H1 (cell line): ENCODE measurements around the gene SLC6A20. TPM values are rescaled to one million over a fixed set of nuclear protein-coding genes. Genes with fewer than 3 reads are reported as not detected.

Experiments used
- CTCF ChIA-PET: fragments of 300-600 bp; sonication (Branson Sonifier 250); formaldehyde crosslinking; loops from one replicate; lab custom pipeline; 2021; ENCODE audit not compliant: partially characterized antibody; lab: Charles Lee
- POLR2A ChIA-PET: fragments of 300-600 bp; sonication (Branson Sonifier 250); formaldehyde crosslinking; loops from one replicate; lab custom pipeline; 2021; ENCODE audit warnings: inconsistent platforms; ENCODE audit not compliant: partially characterized antibody; lab: Charles Lee
- DNase-seq, 2 experiments: peaks; one replicate each; pipeline versions ENCODE4 v3.0.0 to v3.0.0-alpha.2; 2010 to 2022; ENCODE audit warnings: low spot score in 2 of 2, low read depth in 1 of 2, mixed read lengths in 1 of 2
- FAIRE-seq: peaks from 2 replicates; lab custom pipeline; 2011; peaks lifted over from hg19 to GRCh38; lab: Jason Lieb, UNC
- H2AFZ ChIP-seq: 2 replicates; pipeline ENCODE4 v1.8.1; 2012; ENCODE audit warnings: low read length, inconsistent platforms
- H2AK5ac ChIP-seq: 2 replicates; pipeline ENCODE4 v1.6.1; 2013; ENCODE audit warnings: low read depth, low read length
- H2BK120ac ChIP-seq: replicated peaks from 2 replicates; pipeline ENCODE3; 2013; ENCODE audit warnings: low read depth, low read length, inconsistent platforms
- H2BK12ac ChIP-seq: 2 replicates; pipeline ENCODE4 v1.6.1; 2013; ENCODE audit warnings: low read depth, low read length
- H2BK15ac ChIP-seq: 2 replicates; pipeline ENCODE4 v1.6.1; 2013; ENCODE audit warnings: low read length
- H2BK20ac ChIP-seq: 2 replicates; pipeline ENCODE4 v1.6.1; 2013; ENCODE audit warnings: low read length
- H2BK5ac ChIP-seq: 2 replicates; pipeline ENCODE4 v1.6.1; 2013; ENCODE audit warnings: low read depth, low read length
- H3K14ac ChIP-seq: 2 replicates; pipeline ENCODE4 v1.6.1; 2013; ENCODE audit warnings: inconsistent platforms; ENCODE audit not compliant: insufficient read length
- H3K18ac ChIP-seq: 2 replicates; pipeline ENCODE4 v1.6.1; 2013; ENCODE audit warnings: low read length; ENCODE audit errors: extremely low read depth
- H3K23ac ChIP-seq: 2 replicates; pipeline ENCODE4 v1.6.1; 2013; ENCODE audit warnings: inconsistent platforms; ENCODE audit not compliant: insufficient read length
- H3K23me2 ChIP-seq: 2 replicates; pipeline ENCODE4 v1.6.1; 2013; ENCODE audit warnings: low read depth, low read length
- H3K27ac ChIP-seq: 2 replicates; pipeline ENCODE4 v1.6.1; 2011; ENCODE audit warnings: low read depth, low read length, inconsistent platforms
- H3K27me3 ChIP-seq, 4 experiments: replicated peaks in 1 of 4; 1 replicate in 1 of 4; 2 replicates in 3 of 4; pipeline versions ENCODE4 v1.6.1 to v1.8.1; 2011 to 2013; ENCODE audit warnings: low read length in 3 of 4, mild to moderate bottlenecking in 3 of 4, inconsistent platforms in 2 of 4, mixed read lengths in 2 of 4, moderate library complexity in 1 of 4; ENCODE audit not compliant: control insufficient read depth in 3 of 4, insufficient read depth in 3 of 4; ENCODE audit errors: extremely low read depth in 1 of 4
- H3K36me3 ChIP-seq, 4 experiments: 2 replicates each; pipeline versions ENCODE4 v1.6.1 to v1.8.1; 2011 to 2013; ENCODE audit warnings: mild to moderate bottlenecking in 4 of 4, low read length in 3 of 4, moderate library complexity in 2 of 4, control low read depth in 1 of 4, inconsistent platforms in 1 of 4; ENCODE audit not compliant: insufficient read depth in 4 of 4, control insufficient read depth in 2 of 4
- H3K4ac ChIP-seq: replicated peaks from 2 replicates; pipeline ENCODE3; 2013; ENCODE audit warnings: low read length, low read depth, mixed read lengths, inconsistent platforms; ENCODE audit not compliant: insufficient read length
- H3K4me1 ChIP-seq, 4 experiments: replicated peaks in 1 of 4; 1 replicate in 1 of 4; 2 replicates in 3 of 4; pipeline versions ENCODE4 v1.6.1 to v1.8.1; 2011 to 2013; ENCODE audit warnings: low read length in 3 of 4, inconsistent platforms in 2 of 4, mixed read lengths in 1 of 4; ENCODE audit not compliant: insufficient read depth in 4 of 4, control insufficient read depth in 3 of 4
- H3K4me2 ChIP-seq, 2 experiments: 2 replicates each; pipeline versions ENCODE4 v1.6.1 to v1.8.1; 2011 to 2013; ENCODE audit warnings: low read depth in 2 of 2, low read length in 2 of 2, control low read depth in 1 of 2, inconsistent platforms in 1 of 2, mild to moderate bottlenecking in 1 of 2; ENCODE audit not compliant: insufficient read depth in 1 of 2
- H3K4me3 ChIP-seq, 4 experiments: fragments of 200-600, 300-600 bp in 1 of 4; sonication (generic), shearing (Covaris generic), sonication (Bioruptor Twin) in 1 of 4; 2 replicates each; pipeline versions ENCODE4 v1.5.1 to v1.8.1; 2011 to 2016; ENCODE audit warnings: low read length in 4 of 4, low read depth in 3 of 4, control low read depth in 2 of 4, inconsistent platforms in 2 of 4, mild to moderate bottlenecking in 2 of 4, mixed read lengths in 1 of 4, moderate library complexity in 1 of 4; ENCODE audit not compliant: insufficient read depth in 2 of 4; ENCODE audit errors: extremely low read depth in 1 of 4
- H3K56ac ChIP-seq: replicated peaks from 2 replicates; pipeline ENCODE3; 2013; ENCODE audit warnings: low read depth, mild to moderate bottlenecking, mixed read lengths, low read length, inconsistent platforms; ENCODE audit not compliant: insufficient read length
- H3K79me1 ChIP-seq: 2 replicates; pipeline ENCODE4 v1.6.1; 2013; ENCODE audit warnings: low read depth, low read length, control low read depth
- H3K79me2 ChIP-seq, 2 experiments: 2 replicates each; pipeline versions ENCODE4 v1.6.1 to v1.8.1; 2012 to 2013; ENCODE audit warnings: low read length in 2 of 2, mild to moderate bottlenecking in 2 of 2, inconsistent platforms in 1 of 2; ENCODE audit not compliant: insufficient read depth in 2 of 2, control insufficient read depth in 1 of 2
- H3K9ac ChIP-seq, 4 experiments: replicated peaks in 1 of 4; 1 replicate in 1 of 4; 2 replicates in 3 of 4; pipeline versions ENCODE4 v1.6.1 to v1.8.1; 2011 to 2013; ENCODE audit warnings: low read depth in 3 of 4, low read length in 3 of 4, control low read depth in 2 of 4, mild to moderate bottlenecking in 2 of 4, moderate library complexity in 2 of 4, inconsistent platforms in 1 of 4; ENCODE audit errors: extremely low read depth in 1 of 4
- H3K9me3 ChIP-seq, 2 experiments: 2 replicates each; pipeline versions ENCODE4 v1.6.1 to v1.8.1; 2012 to 2013; ENCODE audit warnings: mild to moderate bottlenecking in 2 of 2, moderate library complexity in 2 of 2, control low read depth in 1 of 2, inconsistent platforms in 1 of 2, low read depth in 1 of 2, low read length in 1 of 2, mixed read lengths in 1 of 2; ENCODE audit not compliant: insufficient read depth in 2 of 2
- H4K20me1 ChIP-seq, 2 experiments: replicated peaks in 1 of 2; 2 replicates each; pipeline versions ENCODE3 to v1.8.1; 2011 to 2013; ENCODE audit warnings: inconsistent platforms in 2 of 2, low read length in 2 of 2, mild to moderate bottlenecking in 1 of 2; ENCODE audit not compliant: insufficient read depth in 2 of 2, control insufficient read depth in 1 of 2
- H4K5ac ChIP-seq: 2 replicates; pipeline ENCODE4 v1.6.1; 2013; ENCODE audit warnings: low read length, low read depth, mixed read lengths, inconsistent platforms; ENCODE audit not compliant: insufficient read length
- H4K8ac ChIP-seq: 2 replicates; pipeline ENCODE4 v1.8.0; 2013; ENCODE audit warnings: mild to moderate bottlenecking, moderate library complexity, low read length, inconsistent platforms; ENCODE audit not compliant: insufficient read depth; ENCODE audit errors: extremely low read depth
- H4K91ac ChIP-seq: replicated peaks from 2 replicates; pipeline ENCODE3; 2013; ENCODE audit warnings: low read length, mixed read lengths, inconsistent platforms; ENCODE audit not compliant: insufficient read length
- CBX8 ChIP-seq: fragments of 300-800, 300-1000 bp; sonication (generic); IDR thresholded peaks from 2 replicates; pipeline ENCODE4 v1.7.1; 2016; ENCODE audit warnings: low read depth, low read length, borderline replicate concordance
- EP300 ChIP-seq, 2 experiments: IDR thresholded peaks; 1 replicate in 1 of 2; 2 replicates in 1 of 2; pipeline ENCODE4 v1.6.1; 2011 to 2012; ENCODE audit warnings: low read depth in 2 of 2, low read length in 2 of 2, mild to moderate bottlenecking in 2 of 2, borderline replicate concordance in 1 of 2, inconsistent platforms in 1 of 2, moderate library complexity in 1 of 2
- FOSL1 ChIP-seq: IDR thresholded peaks from 2 replicates; pipeline ENCODE4 v1.6.1; 2011; ENCODE audit warnings: mild to moderate bottlenecking, low read depth, low read length, moderate library complexity; ENCODE audit not compliant: insufficient read depth
- GABPA ChIP-seq: IDR thresholded peaks from 2 replicates; pipeline ENCODE4 v1.6.1; 2011; ENCODE audit warnings: mild to moderate bottlenecking, low read length, moderate library complexity, borderline replicate concordance; ENCODE audit not compliant: insufficient read depth
- GTF2F1 ChIP-seq: IDR thresholded peaks from 2 replicates; pipeline ENCODE4 v1.6.1; 2012; ENCODE audit warnings: low read depth, low read length, improper control_type of control experiment, borderline replicate concordance
- SAP30 ChIP-seq: fragments of 300-600 bp; sonication (generic); IDR thresholded peaks from 2 replicates; pipeline ENCODE4 v1.7.1; 2012; ENCODE audit warnings: low read length, moderate library complexity, mild to moderate bottlenecking, inconsistent platforms; ENCODE audit not compliant: insufficient read depth, insufficient replicate concordance
- TBP ChIP-seq: IDR thresholded peaks from 2 replicates; pipeline ENCODE4 v1.6.1; 2011; ENCODE audit warnings: low read depth, low read length, improper control_type of control experiment
- TCF12 ChIP-seq: IDR thresholded peaks from 2 replicates; pipeline ENCODE4 v1.6.1; 2011; ENCODE audit warnings: low read depth, mild to moderate bottlenecking, low read length
- WGBS, 2 experiments: shearing (Covaris generic) in 1 of 2; methylation state at CpG; one replicate each; pipeline versions ENCODE4 v1.1.6 to v1.1.7; 2013 to 2015; ENCODE audit warnings: low lambda C conversion rate in 2 of 2, mixed read lengths in 2 of 2, inconsistent platforms in 1 of 2, low coverage in 1 of 2, missing lambda C conversion rate in 1 of 2; ENCODE audit not compliant: insufficient replicate concordance in 2 of 2, insufficient coverage in 1 of 2, insufficient read length in 1 of 2; ENCODE audit errors: extremely low coverage in 1 of 2, missing lambda C conversion rate in 1 of 2; 5-methylcytosine and 5-hydroxymethylcytosine counted together
- polyA plus RNA-seq, 7 experiments: library from polyadenylated mRNA; depleted of rRNA in 3 of 7; stranded (reverse) in 5 of 7; unstranded in 2 of 7; fragments of >200 nt in 5 of 7; fragments of 200-250 nt in 2 of 7; gene quantifications; 1 replicate in 5 of 7; 2 replicates in 1 of 7; 4 replicates in 1 of 7; pipeline versions ENCODE4 v1.2.1 to v1.2.3, GENCODE V29; 2011 to 2013; ENCODE audit warnings: missing spikeins in 2 of 7, mixed read lengths in 2 of 7
- total RNA-seq: library from RNA; stranded (reverse); fragmentation: NEBNext Ultra II Directional; extraction: Animal tissue kit (Norgen Biotek cat#: 25700); gene quantifications from 2 replicates; pipeline ENCODE4 v1.2.1, GENCODE V29; 2021
- TF ChIP-seq, protein P1 (sequence below): IDR thresholded peaks from 2 replicates; pipeline ENCODE4 v1.6.1; 2011; ENCODE audit warnings: low read length, improper control_type of control experiment
- TF ChIP-seq, protein P2 (sequence below): IDR thresholded peaks from 2 replicates; pipeline ENCODE4 v1.6.1; 2011; ENCODE audit warnings: low read depth, mild to moderate bottlenecking, low read length; ENCODE audit not compliant: insufficient read depth

SLC6A20 gene
- total and polyA plus RNA-seq, 2 of the 8 experiments (the other 6 are each of a cell fraction or from before 2014, with no cell fraction given): 0.05 TPM; not detected in 1

DNA sequence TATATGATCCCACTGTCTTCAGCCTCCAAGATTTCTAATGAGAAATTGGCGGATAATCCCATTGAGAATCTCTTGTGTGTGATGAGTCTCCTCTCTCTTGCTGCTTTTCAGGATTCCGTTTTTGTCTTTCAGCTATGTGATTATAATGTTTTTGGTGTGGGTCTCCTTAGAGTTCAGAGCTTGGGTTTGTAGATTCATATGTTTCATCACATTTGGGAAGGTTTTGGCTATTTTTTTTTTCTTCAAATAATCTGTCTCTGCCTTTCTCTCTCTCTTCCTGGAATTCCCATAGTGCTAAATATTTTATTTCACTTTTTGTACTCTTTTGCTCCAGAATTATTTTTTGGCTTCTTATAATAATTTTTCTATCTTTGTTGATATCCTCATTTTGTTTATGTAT is 66.7 kb downstream of the SLC6A20 start:
- Histone ChIP-seq H3K4me2 (no peak overlapping the region), H2AK5ac (no peak overlapping the region)
- TF ChIP-seq CBX8: no peak
- TF ChIP-seq GTF2F1: no peak
- TF ChIP-seq, protein P1, sequence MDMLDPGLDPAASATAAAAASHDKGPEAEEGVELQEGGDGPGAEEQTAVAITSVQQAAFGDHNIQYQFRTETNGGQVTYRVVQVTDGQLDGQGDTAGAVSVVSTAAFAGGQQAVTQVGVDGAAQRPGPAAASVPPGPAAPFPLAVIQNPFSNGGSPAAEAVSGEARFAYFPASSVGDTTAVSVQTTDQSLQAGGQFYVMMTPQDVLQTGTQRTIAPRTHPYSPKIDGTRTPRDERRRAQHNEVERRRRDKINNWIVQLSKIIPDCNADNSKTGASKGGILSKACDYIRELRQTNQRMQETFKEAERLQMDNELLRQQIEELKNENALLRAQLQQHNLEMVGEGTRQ: no peak
- no peak for TF ChIP-seq FOSL1
- TF ChIP-seq, protein P2, sequence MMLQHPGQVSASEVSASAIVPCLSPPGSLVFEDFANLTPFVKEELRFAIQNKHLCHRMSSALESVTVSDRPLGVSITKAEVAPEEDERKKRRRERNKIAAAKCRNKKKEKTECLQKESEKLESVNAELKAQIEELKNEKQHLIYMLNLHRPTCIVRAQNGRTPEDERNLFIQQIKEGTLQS: no peak
- no peak for TF ChIP-seq EP300 (IDR thresholded peaks at IDR 0.05; ENCODE audit: borderline replicate concordance in 1 of 2, low read depth in 2 of 2, low read length in 2 of 2)
- no peak for TF ChIP-seq TCF12
- TF ChIP-seq GABPA: no peak
- TF ChIP-seq SAP30: no peak
- TF ChIP-seq TBP: no peak
- TF ChIP-seq, all 59 proteins: peak for 0
- Histone ChIP-seq H3K4me1 (no peaks in the 10 kb centered on the region), H3K27me3 (no peaks in the 10 kb centered on the region), H3K79me1 (no peaks in the 10 kb centered on the region; the same call in 1 of the 2 replicates), H2BK15ac (no peak overlapping the region), H4K5ac (no peak overlapping the region), H3K18ac (no peak overlapping the region), H3K4ac (no peak overlapping the region), H3K9ac (no peak overlapping the region), H4K20me1 (no peaks in the 10 kb centered on the region), H2BK20ac (no peak overlapping the region), H2BK5ac (no peak overlapping the region), H3K27ac (no peak overlapping the region), H2AFZ (no peak overlapping the region), H2BK120ac (no peak overlapping the region), H2BK12ac (no peak overlapping the region), H3K4me3 (no peak overlapping the region), H3K14ac (no peak overlapping the region), H4K91ac (no peak overlapping the region), H3K9me3 (no peaks in the 10 kb centered on the region), H3K36me3 (peaks cover 15 to 44% (median 30%) of the 10 kb centered on the region in 4 experiments), H4K8ac (no peak overlapping the region), H3K79me2 (peaks cover 0 to 11% of the 10 kb centered on the region in 2 experiments; a peak in 2 of 4 replicates), H3K23ac (no peak overlapping the region), H3K56ac (no peak overlapping the region), H3K23me2 (no peaks in the 10 kb centered on the region)
- DNase-seq: no peak
- ChIA-PET POLR2A (interaction anchor here (1.1 to 1.4 kb wide), 2 partner anchors 8 to 13 kb away, joined by 3 read pairs; no protein-coding TSS in a partner anchor), CTCF (interaction anchor here (1.1 to 1.3 kb wide), 2 partner anchors 10 to 31 kb away, joined by 3 read pairs; no protein-coding TSS in a partner anchor)
- FAIRE-seq: no peak
- WGBS, 2 experiments: 47% methylated on average over 2 of the region's 2 CpGs; no CpG with 5 or more reads in 1 of the 2 experiments
